Measurements from ENCODE around the gene TYMP. TPM values are rescaled to one million over a fixed set of nuclear protein-coding genes. Genes with fewer than 3 reads are reported as not detected.

TYMP gene
- total and polyA plus RNA-seq, 2 donors: 97.3 to 156 TPM

- Histone ChIP-seq H3K27me3 (ENCODE audit: control insufficient read depth in 2 of 2, insufficient read depth in 1 of 2, low read length in 1 of 2) (peaks cover 0 to 26% of the 10 kb centered on the region in 2 donors), H3K4me3 (ENCODE audit: low read length in 2 of 2) (no peak overlapping the region), H3K9me3 (ENCODE audit: control insufficient read depth in 2 of 2, insufficient read depth in 1 of 2, low read length in 1 of 2) (no peaks in the 10 kb centered on the region), H3K4me1 (ENCODE audit: control insufficient read depth in 2 of 2, insufficient read depth in 2 of 2, low read length in 2 of 2) (peaks cover 0 to 7% of the 10 kb centered on the region in 2 donors), H3K27ac (ENCODE audit: low read depth in 1 of 2, low read length in 1 of 2) (no peak overlapping the region), H3K36me3 (ENCODE audit: control insufficient read depth in 2 of 2, insufficient read depth in 2 of 2, low read length in 1 of 2) (peaks cover 20 to 29% of the 10 kb centered on the region in 2 donors)
- 98% methylated on average over 8 of the region's 8 CpGs for WGBS
- DNase-seq (ENCODE audit: low read depth in 6 of 9, low spot score in 9 of 9): no peak
Observed at GRCh38 chr22:50575426-50575941, 45.7 kb upstream of the TYMP start.

DNA sequence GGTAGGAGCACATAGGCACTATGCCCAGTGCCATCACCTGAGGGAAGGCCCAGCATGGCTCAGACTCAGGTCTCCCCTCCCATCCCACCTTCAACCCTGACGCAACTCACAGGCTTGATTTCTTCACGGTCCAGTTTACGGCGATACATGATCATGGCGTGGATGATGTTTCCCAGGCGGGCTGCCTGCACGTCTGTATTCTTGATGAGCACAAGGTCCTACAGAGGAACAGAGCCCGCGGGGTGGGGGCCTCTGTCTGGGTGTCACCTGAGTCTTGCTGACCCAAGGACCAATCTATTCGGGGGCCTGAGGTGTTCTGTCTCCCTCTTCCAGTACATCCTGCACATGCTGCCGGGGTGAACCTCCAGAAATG lies 44.6 kb upstream of the TYMP start:
- WGBS: 97% methylated on average over 11 of the region's 11 CpGs
- H3K4me1 ChIP-seq (ENCODE audit: control insufficient read depth in 2 of 2, insufficient read depth in 2 of 2, low read length in 2 of 2): peaks cover 0 to 7% of the 10 kb centered on the region in 2 donors
- H3K9me3 ChIP-seq (ENCODE audit: control insufficient read depth in 2 of 2, insufficient read depth in 1 of 2, low read length in 1 of 2): no peaks in the 10 kb centered on the region
- no peak overlapping the region for H3K4me3 ChIP-seq (ENCODE audit: low read length in 2 of 2)
- DNase-seq (ENCODE audit: low read depth in 6 of 9, low spot score in 9 of 9): no peak
- H3K27me3 ChIP-seq (ENCODE audit: control insufficient read depth in 2 of 2, insufficient read depth in 1 of 2, low read length in 1 of 2): peaks cover 0 to 26% of the 10 kb centered on the region in 2 donors
- H3K27ac ChIP-seq (ENCODE audit: low read depth in 1 of 2, low read length in 1 of 2): no peak overlapping the region
- H3K36me3 ChIP-seq (ENCODE audit: control insufficient read depth in 2 of 2, insufficient read depth in 2 of 2, low read length in 1 of 2): peaks cover 17 to 30% of the 10 kb centered on the region in 2 donors

GRCh38 chr22:50573491-50574382 lies 43.9 kb upstream of the TYMP start:
- 95% methylated on average over 26 of the region's 26 CpGs for WGBS
- no peak overlapping the region for H3K4me3 ChIP-seq (ENCODE audit: low read length in 2 of 2)
- H3K27me3 ChIP-seq (ENCODE audit: control insufficient read depth in 2 of 2, insufficient read depth in 1 of 2, low read length in 1 of 2): peaks cover 0 to 21% of the 10 kb centered on the region in 2 donors
- peaks cover 0 to 7% of the 10 kb centered on the region in 2 donors for H3K4me1 ChIP-seq (ENCODE audit: control insufficient read depth in 2 of 2, insufficient read depth in 2 of 2, low read length in 2 of 2)
- DNase-seq (ENCODE audit: low read depth in 6 of 9, low spot score in 9 of 9): no peak
- H3K9me3 ChIP-seq (ENCODE audit: control insufficient read depth in 2 of 2, insufficient read depth in 1 of 2, low read length in 1 of 2): no peaks in the 10 kb centered on the region
- H3K36me3 ChIP-seq (ENCODE audit: control insufficient read depth in 2 of 2, insufficient read depth in 2 of 2, low read length in 1 of 2): peaks cover 17 to 26% of the 10 kb centered on the region in 2 donors
- H3K27ac ChIP-seq (ENCODE audit: low read depth in 1 of 2, low read length in 1 of 2): no peak overlapping the region

DNA sequence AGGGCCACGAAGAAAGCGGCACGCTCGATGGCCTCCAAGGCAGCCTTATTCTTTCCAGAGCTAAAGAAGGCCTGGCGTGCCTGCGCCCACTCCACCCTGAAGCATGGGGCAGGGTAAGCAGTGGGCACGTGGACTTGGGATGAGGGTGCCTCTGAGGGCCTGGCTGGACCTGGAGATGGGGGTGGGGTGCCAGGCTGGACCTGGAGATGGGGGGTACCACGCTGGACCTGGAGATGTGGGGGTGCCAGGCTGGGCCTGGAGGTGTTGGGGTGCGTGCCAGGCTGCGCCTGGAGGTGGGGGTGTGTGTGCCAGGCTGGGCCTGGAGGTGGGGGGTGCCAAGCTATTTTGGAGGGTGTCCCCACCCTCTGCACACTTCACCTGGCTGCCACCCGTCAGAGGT lies 43.2 kb upstream of the TYMP start:
- DNase-seq (ENCODE audit: low read depth in 6 of 9, low spot score in 9 of 9): no peak
- Histone ChIP-seq H3K36me3 (ENCODE audit: control insufficient read depth in 2 of 2, insufficient read depth in 2 of 2, low read length in 1 of 2) (peaks cover 16 to 28% of the 10 kb centered on the region in 2 donors), H3K4me1 (ENCODE audit: control insufficient read depth in 2 of 2, insufficient read depth in 2 of 2, low read length in 2 of 2) (peaks cover 0 to 4% of the 10 kb centered on the region in 2 donors), H3K27me3 (ENCODE audit: control insufficient read depth in 2 of 2, insufficient read depth in 1 of 2, low read length in 1 of 2) (peaks cover 0 to 14% of the 10 kb centered on the region in 2 donors), H3K9me3 (ENCODE audit: control insufficient read depth in 2 of 2, insufficient read depth in 1 of 2, low read length in 1 of 2) (no peaks in the 10 kb centered on the region), H3K27ac (ENCODE audit: low read depth in 1 of 2, low read length in 1 of 2) (no peak overlapping the region), H3K4me3 (ENCODE audit: low read length in 2 of 2) (no peak overlapping the region)
- 98% methylated on average over 11 of the region's 11 CpGs for WGBS

- H3K27ac ChIP-seq (ENCODE audit: low read depth in 1 of 2, low read length in 1 of 2): no peak overlapping the region
- peaks cover 16 to 28% of the 10 kb centered on the region in 2 donors for H3K36me3 ChIP-seq (ENCODE audit: control insufficient read depth in 2 of 2, insufficient read depth in 2 of 2, low read length in 1 of 2)
- no peak overlapping the region for H3K4me3 ChIP-seq (ENCODE audit: low read length in 2 of 2)
- no peak for DNase-seq (ENCODE audit: low read depth in 6 of 9, low spot score in 9 of 9)
- peaks cover 0 to under 1% of the 10 kb centered on the region in 2 donors for H3K27me3 ChIP-seq (ENCODE audit: control insufficient read depth in 2 of 2, insufficient read depth in 1 of 2, low read length in 1 of 2)
- no peaks in the 10 kb centered on the region for H3K9me3 ChIP-seq (ENCODE audit: control insufficient read depth in 2 of 2, insufficient read depth in 1 of 2, low read length in 1 of 2)
- WGBS: 97% methylated on average over 26 of the region's 26 CpGs
- H3K4me1 ChIP-seq (ENCODE audit: control insufficient read depth in 2 of 2, insufficient read depth in 2 of 2, low read length in 2 of 2): no peaks in the 10 kb centered on the region
Observed at GRCh38 chr22:50571264-50572175, 41.7 kb upstream of the TYMP start.

DNA sequence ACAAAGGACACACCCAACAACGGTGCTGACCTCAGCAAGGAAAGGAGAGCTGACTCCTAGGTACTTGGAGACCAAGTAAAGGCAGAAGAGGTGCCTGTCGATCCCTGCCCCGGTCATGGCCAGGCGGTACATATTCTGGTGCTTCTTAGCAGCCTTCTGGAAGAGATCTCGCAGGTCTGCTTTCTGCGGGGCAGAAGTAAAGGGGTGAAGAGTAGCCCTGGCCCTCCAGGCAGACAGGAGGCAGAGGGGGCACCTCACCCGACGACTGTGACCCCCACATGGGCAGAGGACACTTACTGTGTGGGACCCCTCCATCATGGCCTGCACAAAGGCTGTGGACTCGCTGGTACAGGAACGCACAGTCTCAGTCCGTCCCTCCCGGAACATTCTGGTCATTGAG lies 41.0 kb upstream of the TYMP start:
- Histone ChIP-seq H3K27me3 (ENCODE audit: control insufficient read depth in 2 of 2, insufficient read depth in 1 of 2, low read length in 1 of 2) (no peaks in the 10 kb centered on the region), H3K4me1 (ENCODE audit: control insufficient read depth in 2 of 2, insufficient read depth in 2 of 2, low read length in 2 of 2) (no peaks in the 10 kb centered on the region), H3K4me3 (ENCODE audit: low read length in 2 of 2) (no peak overlapping the region), H3K9me3 (ENCODE audit: control insufficient read depth in 2 of 2, insufficient read depth in 1 of 2, low read length in 1 of 2) (no peaks in the 10 kb centered on the region), H3K27ac (ENCODE audit: low read depth in 1 of 2, low read length in 1 of 2) (no peak overlapping the region), H3K36me3 (ENCODE audit: control insufficient read depth in 2 of 2, insufficient read depth in 2 of 2, low read length in 1 of 2) (peaks cover 16 to 28% of the 10 kb centered on the region in 2 donors)
- WGBS: 98% methylated on average over 12 of the region's 12 CpGs
- DNase-seq (ENCODE audit: low read depth in 6 of 9, low spot score in 9 of 9): no peak

GRCh38 chr22:50569896-50570535 lies 40.2 kb upstream of the TYMP start:
- no peaks in the 10 kb centered on the region for H3K9me3 ChIP-seq (ENCODE audit: control insufficient read depth in 2 of 2, insufficient read depth in 1 of 2, low read length in 1 of 2)
- 97% methylated on average over 13 of the region's 13 CpGs for WGBS
- no peak overlapping the region for H3K27ac ChIP-seq (ENCODE audit: low read depth in 1 of 2, low read length in 1 of 2)
- DNase-seq (ENCODE audit: low read depth in 6 of 9, low spot score in 9 of 9): no peak
- H3K4me1 ChIP-seq (ENCODE audit: control insufficient read depth in 2 of 2, insufficient read depth in 2 of 2, low read length in 2 of 2): no peaks in the 10 kb centered on the region
- peaks cover 16 to 28% of the 10 kb centered on the region in 2 donors for H3K36me3 ChIP-seq (ENCODE audit: control insufficient read depth in 2 of 2, insufficient read depth in 2 of 2, low read length in 1 of 2)
- H3K27me3 ChIP-seq (ENCODE audit: control insufficient read depth in 2 of 2, insufficient read depth in 1 of 2, low read length in 1 of 2): peaks cover 0 to 3% of the 10 kb centered on the region in 2 donors
- H3K4me3 ChIP-seq (ENCODE audit: low read length in 2 of 2): no peak overlapping the region

DNA sequence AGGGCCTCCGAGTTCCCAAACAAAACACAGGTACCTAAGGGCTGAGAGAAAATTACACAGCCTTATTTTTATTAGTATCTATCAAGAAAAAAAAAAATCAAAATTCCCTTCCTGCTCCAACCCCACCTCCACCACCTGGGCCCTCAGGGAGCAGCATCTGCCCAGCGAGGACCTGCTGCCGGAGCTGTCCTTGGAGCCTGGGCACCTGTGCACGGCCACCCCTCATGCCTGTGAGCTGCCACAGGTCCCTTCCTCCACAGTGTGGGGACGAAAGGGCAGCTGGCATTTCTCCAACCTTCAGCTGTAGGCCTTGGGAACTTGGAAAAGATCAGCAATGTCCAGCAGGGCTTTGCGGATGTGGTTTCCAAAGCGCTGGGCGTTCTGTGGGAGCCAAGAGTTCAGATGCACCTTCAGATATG lies 39.2 kb upstream of the TYMP start:
- no peak overlapping the region for H3K4me3 ChIP-seq (ENCODE audit: low read length in 2 of 2)
- H3K4me1 ChIP-seq (ENCODE audit: control insufficient read depth in 2 of 2, insufficient read depth in 2 of 2, low read length in 2 of 2): no peaks in the 10 kb centered on the region
- 97% methylated on average over 8 of the region's 8 CpGs for WGBS
- peaks cover 0 to 8% of the 10 kb centered on the region in 2 donors for H3K27me3 ChIP-seq (ENCODE audit: control insufficient read depth in 2 of 2, insufficient read depth in 1 of 2, low read length in 1 of 2)
- H3K36me3 ChIP-seq (ENCODE audit: control insufficient read depth in 2 of 2, insufficient read depth in 2 of 2, low read length in 1 of 2): peaks cover 16 to 28% of the 10 kb centered on the region in 2 donors
- no peaks in the 10 kb centered on the region for H3K9me3 ChIP-seq (ENCODE audit: control insufficient read depth in 2 of 2, insufficient read depth in 1 of 2, low read length in 1 of 2)
- H3K27ac ChIP-seq (ENCODE audit: low read depth in 1 of 2, low read length in 1 of 2): no peak overlapping the region
- no peak for DNase-seq (ENCODE audit: low read depth in 6 of 9, low spot score in 9 of 9)

Measured in thymus (tissue), 11 donors.